ENCODE data around the gene ARID5B.

ARID5B gene

DNA sequence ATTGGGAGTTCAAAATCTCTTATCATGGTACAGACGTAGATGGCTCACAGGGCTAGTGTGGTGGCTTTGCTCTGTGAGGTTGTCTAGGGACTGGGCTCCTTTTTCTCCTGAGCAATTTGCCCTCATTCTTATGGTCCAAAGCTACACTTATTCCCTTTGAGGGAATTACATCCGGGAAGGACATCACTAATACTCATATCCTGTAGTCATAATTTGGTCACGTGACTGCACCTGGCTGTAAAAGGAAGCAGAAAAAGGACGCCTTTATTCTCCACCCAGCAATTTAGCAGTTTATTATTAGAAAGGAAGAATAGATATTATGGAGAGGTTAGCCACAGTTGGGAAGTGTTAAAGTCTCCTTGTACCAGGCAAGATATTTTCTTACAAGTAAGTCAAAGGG lies 28.1 kb downstream of the ARID5B start:
- no peaks in the 10 kb centered on the region for H3K4me1 ChIP-seq (ENCODE audit: control extremely low read depth in 1 of 4, control insufficient read depth in 4 of 4, insufficient read depth in 4 of 4, low read length in 3 of 4)
- POLR2A ChIA-PET, result no interaction called here
- DNase-seq, result no peak
- peaks cover 0 to 19% (median 3%) of the 10 kb centered on the region in 5 experiments for H3K9me3 ChIP-seq (ENCODE audit: control extremely low read depth in 1 of 5, control insufficient read depth in 4 of 5, insufficient read depth in 2 of 5, low read depth in 1 of 5, low read length in 4 of 5)
- CTCF ChIA-PET, result no interaction called here
- no peak overlapping the region for H3K27ac ChIP-seq (ENCODE audit: insufficient read depth in 1 of 2, low read depth in 1 of 2, low read length in 2 of 2, poor library complexity in 1 of 2, severe bottlenecking in 2 of 2)
- no peaks in the 10 kb centered on the region for H3K27me3 ChIP-seq (replicated peaks in 2 of 5; ENCODE audit: control insufficient read depth in 4 of 5, insufficient read depth in 5 of 5, low read length in 4 of 5)
- H3K4me3 ChIP-seq (ENCODE audit: control insufficient read depth in 1 of 7, extremely low read depth in 1 of 7, insufficient read depth in 4 of 7, low read depth in 2 of 7, low read length in 6 of 7), result no peak overlapping the region
- WGBS (ENCODE audit: insufficient coverage), result 94% methylated on average over 3 of the region's 4 CpGs
- peaks cover 0 to 33% (median 24%) of the 10 kb centered on the region in 4 experiments for H3K36me3 ChIP-seq (ENCODE audit: control insufficient read depth in 4 of 4, insufficient read depth in 4 of 4, low read length in 3 of 4)

DNA sequence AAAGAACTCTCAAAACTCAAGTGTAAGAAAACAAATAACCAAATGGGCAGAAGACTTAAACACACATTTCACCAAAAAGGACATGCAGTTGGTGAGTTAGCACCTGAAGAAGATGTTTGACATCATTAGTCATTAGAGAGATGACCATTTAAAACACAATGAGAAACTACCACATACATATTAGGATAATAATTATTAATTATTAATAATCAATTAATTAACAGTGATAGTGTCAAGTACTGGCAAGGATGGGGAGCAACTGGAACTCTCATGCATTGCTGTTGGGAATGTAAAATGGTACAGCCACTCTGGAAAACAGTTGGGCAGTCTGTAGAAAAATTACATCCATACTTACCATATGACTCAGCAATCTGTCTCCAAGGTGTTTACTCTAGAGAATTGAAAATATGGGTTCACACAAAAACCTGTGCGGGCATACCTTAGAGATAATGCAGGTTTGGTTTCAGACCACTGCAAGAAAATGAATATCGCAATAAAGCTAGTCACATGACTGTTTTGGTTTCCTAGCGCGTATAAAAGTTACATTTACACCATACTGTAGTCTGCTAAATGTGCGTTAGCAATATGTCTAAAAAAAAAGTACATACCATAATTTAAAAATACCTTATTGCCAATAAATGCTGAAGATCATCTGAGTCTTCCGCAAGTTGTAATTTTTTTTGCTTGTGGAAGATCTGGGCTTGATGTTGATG lies 30.3 kb downstream of the ARID5B start:
- H3K4me1 ChIP-seq (ENCODE audit: control extremely low read depth in 1 of 4, control insufficient read depth in 4 of 4, insufficient read depth in 4 of 4, low read length in 3 of 4), result no peaks in the 10 kb centered on the region
- H3K36me3 ChIP-seq (ENCODE audit: control insufficient read depth in 4 of 4, insufficient read depth in 4 of 4, low read length in 3 of 4), result peaks cover 0 to 30% (median 21%) of the 10 kb centered on the region in 4 experiments
- POLR2A ChIA-PET, result no interaction called here
- H3K27me3 ChIP-seq (replicated peaks in 2 of 5; ENCODE audit: control insufficient read depth in 4 of 5, insufficient read depth in 5 of 5, low read length in 4 of 5), result no peaks in the 10 kb centered on the region
- peaks cover 0 to 19% (median 3%) of the 10 kb centered on the region in 5 experiments for H3K9me3 ChIP-seq (ENCODE audit: control extremely low read depth in 1 of 5, control insufficient read depth in 4 of 5, insufficient read depth in 2 of 5, low read depth in 1 of 5, low read length in 4 of 5)
- WGBS (ENCODE audit: insufficient coverage), result 100% methylated on average over 2 of the region's 6 CpGs
- DNase-seq, result no peak
- CTCF ChIA-PET, result interaction anchor here (0.7 kb wide), 1 partner anchor 14 kb away, joined by 3 read pairs; no protein-coding TSS in a partner anchor
- no peak overlapping the region for H3K4me3 ChIP-seq (ENCODE audit: control insufficient read depth in 1 of 7, extremely low read depth in 1 of 7, insufficient read depth in 4 of 7, low read depth in 2 of 7, low read length in 6 of 7)
- H3K27ac ChIP-seq (ENCODE audit: insufficient read depth in 1 of 2, low read depth in 1 of 2, low read length in 2 of 2, poor library complexity in 1 of 2, severe bottlenecking in 2 of 2), result no peak overlapping the region

DNA sequence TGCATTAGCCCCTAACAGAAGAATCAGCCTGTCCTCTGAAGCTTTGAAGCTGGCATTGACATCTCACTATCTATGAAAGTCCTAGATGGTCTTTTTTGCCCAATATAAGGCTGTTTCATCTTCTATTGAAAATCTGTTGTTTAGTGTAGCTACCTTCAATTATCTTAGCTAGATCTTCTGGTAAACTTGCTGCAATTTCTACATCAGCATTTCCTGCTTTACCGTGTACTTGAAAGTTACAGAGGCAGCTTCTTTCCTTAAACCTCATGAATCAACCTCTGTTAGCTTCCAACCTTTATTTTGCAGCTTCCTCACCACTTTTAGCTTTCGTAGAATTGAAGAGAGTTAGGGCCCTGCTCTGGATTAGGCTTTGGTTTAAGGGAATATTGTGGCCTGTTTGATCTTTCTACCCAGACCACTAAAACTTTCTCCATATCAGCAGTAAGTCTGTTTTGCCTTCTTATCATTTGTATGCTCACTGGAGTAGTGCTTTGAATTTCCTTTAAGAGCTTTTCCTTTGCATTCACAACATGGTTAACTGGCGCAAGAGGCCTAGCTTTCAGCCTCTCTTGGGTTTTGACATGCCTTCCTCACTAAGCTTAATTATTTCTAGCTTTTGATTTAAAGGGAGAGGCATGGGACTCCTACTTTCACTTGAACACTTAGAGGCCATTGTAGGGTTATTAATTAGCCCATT lies 32.5 kb downstream of the ARID5B start:
- Histone ChIP-seq H3K27me3 (replicated peaks in 2 of 5; ENCODE audit: control insufficient read depth in 4 of 5, insufficient read depth in 5 of 5, low read length in 4 of 5) (no peaks in the 10 kb centered on the region), H3K9me3 (ENCODE audit: control extremely low read depth in 1 of 5, control insufficient read depth in 4 of 5, insufficient read depth in 2 of 5, low read depth in 1 of 5, low read length in 4 of 5) (peaks cover 0 to 19% (median 3%) of the 10 kb centered on the region in 5 experiments), H3K4me3 (ENCODE audit: control insufficient read depth in 1 of 7, extremely low read depth in 1 of 7, insufficient read depth in 4 of 7, low read depth in 2 of 7, low read length in 6 of 7) (no peak overlapping the region), H3K4me1 (ENCODE audit: control extremely low read depth in 1 of 4, control insufficient read depth in 4 of 4, insufficient read depth in 4 of 4, low read length in 3 of 4) (peaks cover 4 to 13% (median 8%) of the 10 kb centered on the region in 4 experiments), H3K27ac (ENCODE audit: insufficient read depth in 1 of 2, low read depth in 1 of 2, low read length in 2 of 2, poor library complexity in 1 of 2, severe bottlenecking in 2 of 2) (no peak overlapping the region), H3K36me3 (ENCODE audit: control insufficient read depth in 4 of 4, insufficient read depth in 4 of 4, low read length in 3 of 4) (peaks cover 0 to 26% (median 20%) of the 10 kb centered on the region in 4 experiments)
- WGBS (ENCODE audit: insufficient coverage), result 0% methylated on average over 1 of the region's 3 CpGs
- ChIA-PET CTCF (interaction anchor here (0.7 to 1.5 kb wide), 4 partner anchors 28 to 105 kb away, joined by 3 to 4 read pairs (median 3); no protein-coding TSS in a partner anchor), POLR2A (no interaction called here)
- no peak for DNase-seq

DNA sequence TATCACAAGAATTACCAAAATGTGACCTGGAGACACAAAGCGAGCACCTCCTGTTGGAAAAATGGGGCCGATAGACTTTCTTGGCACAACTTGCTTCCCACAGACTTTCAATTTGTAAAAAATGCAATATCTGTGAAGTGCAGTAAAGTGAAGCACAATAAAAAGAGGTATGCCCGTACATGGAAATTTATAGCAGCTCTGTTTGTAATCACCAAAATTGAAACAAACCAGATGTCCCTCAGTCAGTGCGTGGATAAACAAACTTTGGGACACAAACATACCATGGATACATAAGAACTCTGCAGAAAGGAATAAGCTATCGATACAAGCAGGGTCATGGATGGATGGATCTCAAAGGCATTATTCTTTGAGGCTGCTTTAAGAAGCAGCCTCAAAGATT lies 33.6 kb downstream of the ARID5B start:
- no peak for DNase-seq
- ChIA-PET CTCF (no interaction called here), POLR2A (interaction anchor here (1.0 kb wide), 1 partner anchor 33 kb away, joined by 4 read pairs; no protein-coding TSS in a partner anchor)
- Histone ChIP-seq H3K36me3 (ENCODE audit: control insufficient read depth in 4 of 4, insufficient read depth in 4 of 4, low read length in 3 of 4) (peaks cover 1 to 20% (median 16%) of the 10 kb centered on the region in 4 experiments), H3K27ac (ENCODE audit: insufficient read depth in 1 of 2, low read depth in 1 of 2, low read length in 2 of 2, poor library complexity in 1 of 2, severe bottlenecking in 2 of 2) (no peak overlapping the region), H3K4me1 (ENCODE audit: control extremely low read depth in 1 of 4, control insufficient read depth in 4 of 4, insufficient read depth in 4 of 4, low read length in 3 of 4) (peaks cover 4 to 17% (median 8%) of the 10 kb centered on the region in 4 experiments), H3K9me3 (ENCODE audit: control extremely low read depth in 1 of 5, control insufficient read depth in 4 of 5, insufficient read depth in 2 of 5, low read depth in 1 of 5, low read length in 4 of 5) (peaks cover 0 to 19% (median 3%) of the 10 kb centered on the region in 5 experiments), H3K4me3 (ENCODE audit: control insufficient read depth in 1 of 7, extremely low read depth in 1 of 7, insufficient read depth in 4 of 7, low read depth in 2 of 7, low read length in 6 of 7) (no peak overlapping the region), H3K27me3 (replicated peaks in 2 of 5; ENCODE audit: control insufficient read depth in 4 of 5, insufficient read depth in 5 of 5, low read length in 4 of 5) (no peaks in the 10 kb centered on the region)
- 100% methylated on average over 3 of the region's 5 CpGs for WGBS (ENCODE audit: insufficient coverage)

DNA sequence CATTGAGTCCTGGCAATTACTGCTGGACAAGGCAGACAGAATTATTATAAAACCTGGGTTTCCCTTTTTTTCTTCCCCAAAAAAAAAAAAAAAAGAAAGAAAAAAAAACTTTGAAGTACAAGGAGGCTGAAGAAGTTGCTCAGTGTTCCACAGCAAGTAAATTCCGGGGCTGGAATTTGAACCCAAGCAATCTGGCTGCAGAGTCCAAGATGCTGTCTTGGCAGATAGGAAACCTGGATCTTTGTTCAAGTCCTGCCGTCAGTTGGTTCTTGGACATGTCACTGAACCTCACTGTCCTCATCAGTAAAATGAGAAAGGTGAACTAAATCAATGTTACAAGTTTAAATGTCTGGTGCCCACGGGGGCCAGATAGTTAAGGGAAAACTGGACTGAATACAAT lies 35.3 kb downstream of the ARID5B start:
- Histone ChIP-seq H3K36me3 (ENCODE audit: control insufficient read depth in 4 of 4, insufficient read depth in 4 of 4, low read length in 3 of 4) (peaks cover 3 to 16% (median 14%) of the 10 kb centered on the region in 4 experiments), H3K27me3 (replicated peaks in 2 of 5; ENCODE audit: control insufficient read depth in 4 of 5, insufficient read depth in 5 of 5, low read length in 4 of 5) (no peaks in the 10 kb centered on the region), H3K9me3 (ENCODE audit: control extremely low read depth in 1 of 5, control insufficient read depth in 4 of 5, insufficient read depth in 2 of 5, low read depth in 1 of 5, low read length in 4 of 5) (peaks cover 0 to 19% (median 3%) of the 10 kb centered on the region in 5 experiments), H3K4me1 (ENCODE audit: control extremely low read depth in 1 of 4, control insufficient read depth in 4 of 4, insufficient read depth in 4 of 4, low read length in 3 of 4) (peaks cover 4 to 26% (median 16%) of the 10 kb centered on the region in 4 experiments), H3K27ac (ENCODE audit: insufficient read depth in 1 of 2, low read depth in 1 of 2, low read length in 2 of 2, poor library complexity in 1 of 2, severe bottlenecking in 2 of 2) (no peak overlapping the region), H3K4me3 (ENCODE audit: control insufficient read depth in 1 of 7, extremely low read depth in 1 of 7, insufficient read depth in 4 of 7, low read depth in 2 of 7, low read length in 6 of 7) (no peak overlapping the region)
- 76% methylated on average over 2 of the region's 3 CpGs for WGBS (ENCODE audit: insufficient coverage)
- no peak for DNase-seq
- ChIA-PET POLR2A (interaction anchor here (1.0 kb wide), 1 partner anchor 36 kb away, joined by 3 read pairs; the partner anchor contains the start of gene ARID5B), CTCF (interaction anchor here (1.1 to 1.2 kb wide), 2 partner anchors 9 to 14 kb away, joined by 3 to 4 read pairs; no protein-coding TSS in a partner anchor)

DNA sequence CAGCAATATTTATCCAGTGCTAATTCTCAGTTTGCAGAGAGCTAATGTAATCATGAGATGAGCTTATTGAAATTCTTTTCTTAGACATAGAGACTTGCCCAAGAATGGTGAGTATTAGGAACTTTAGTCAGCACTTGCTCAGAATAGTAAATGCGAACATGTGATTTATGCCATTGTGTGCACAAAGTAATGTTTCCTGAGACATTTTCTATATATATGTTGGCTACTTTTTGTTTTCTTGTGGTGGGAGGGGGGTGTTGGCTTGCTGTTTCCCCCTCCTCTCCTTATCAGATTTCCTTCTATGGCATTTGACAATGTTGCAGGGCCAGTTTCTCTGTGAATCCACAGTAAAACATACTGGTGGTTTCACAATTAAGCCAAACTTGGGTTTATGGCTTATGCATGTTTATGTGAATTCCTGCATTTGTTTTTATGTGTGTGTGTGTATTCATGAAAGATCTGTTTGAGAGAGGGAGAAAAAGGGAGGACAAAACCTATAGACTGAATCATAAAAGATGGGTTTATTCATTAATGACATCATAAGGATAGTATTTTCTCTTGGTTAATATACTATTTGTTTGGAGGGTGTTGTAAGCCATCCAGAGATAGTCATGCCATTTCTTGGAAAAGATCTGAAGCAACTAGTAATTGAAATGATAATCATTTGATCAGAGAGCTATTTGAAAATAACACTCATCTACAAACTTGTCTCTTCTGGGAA lies 36.3 kb downstream of the ARID5B start:
- H3K27me3 ChIP-seq (replicated peaks in 2 of 5; ENCODE audit: control insufficient read depth in 4 of 5, insufficient read depth in 5 of 5, low read length in 4 of 5), result no peaks in the 10 kb centered on the region
- POLR2A ChIA-PET, result interaction anchor here (1.0 kb wide), 1 partner anchor 37 kb away, joined by 3 read pairs; the partner anchor contains the start of gene ARID5B
- peaks cover 0 to 10% (median 1%) of the 10 kb centered on the region in 5 experiments for H3K9me3 ChIP-seq (ENCODE audit: control extremely low read depth in 1 of 5, control insufficient read depth in 4 of 5, insufficient read depth in 2 of 5, low read depth in 1 of 5, low read length in 4 of 5)
- CTCF ChIA-PET, result interaction anchor here (1.1 to 1.2 kb wide), 2 partner anchors 10 to 13 kb away, joined by 3 to 4 read pairs; no protein-coding TSS in a partner anchor
- H3K4me3 ChIP-seq (ENCODE audit: control insufficient read depth in 1 of 7, extremely low read depth in 1 of 7, insufficient read depth in 4 of 7, low read depth in 2 of 7, low read length in 6 of 7), result no peak overlapping the region
- DNase-seq, result peak in 2 of 3 donors; percentile 11 to 15
- H3K27ac ChIP-seq (ENCODE audit: insufficient read depth in 1 of 2, low read depth in 1 of 2, low read length in 2 of 2, poor library complexity in 1 of 2, severe bottlenecking in 2 of 2), result no peak overlapping the region
- H3K36me3 ChIP-seq (ENCODE audit: control insufficient read depth in 4 of 4, insufficient read depth in 4 of 4, low read length in 3 of 4), result peaks cover 3 to 10% (median 7%) of the 10 kb centered on the region in 4 experiments
- H3K4me1 ChIP-seq (ENCODE audit: control extremely low read depth in 1 of 4, control insufficient read depth in 4 of 4, insufficient read depth in 4 of 4, low read length in 3 of 4), result peaks cover 5 to 34% (median 18%) of the 10 kb centered on the region in 4 experiments
- 38% methylated on average over 1 of the region's 1 CpG for WGBS (ENCODE audit: insufficient coverage)
